GM04504 (cell line): ENCODE measurements around the gene SNUPN.

Experiments
- DNase-seq: peaks from one replicate; pipeline ENCODE4 v3.0.0-alpha.2; 2012; ENCODE audit warnings: low read depth

The SNUPN gene

GRCh38 chr15:75654201-75654907, 28.8 kb upstream of the SNUPN start:
- no peak for DNase-seq

- no peak for DNase-seq
Observed at GRCh38 chr15:75653347-75653913, 27.9 kb upstream of the SNUPN start.

DNA sequence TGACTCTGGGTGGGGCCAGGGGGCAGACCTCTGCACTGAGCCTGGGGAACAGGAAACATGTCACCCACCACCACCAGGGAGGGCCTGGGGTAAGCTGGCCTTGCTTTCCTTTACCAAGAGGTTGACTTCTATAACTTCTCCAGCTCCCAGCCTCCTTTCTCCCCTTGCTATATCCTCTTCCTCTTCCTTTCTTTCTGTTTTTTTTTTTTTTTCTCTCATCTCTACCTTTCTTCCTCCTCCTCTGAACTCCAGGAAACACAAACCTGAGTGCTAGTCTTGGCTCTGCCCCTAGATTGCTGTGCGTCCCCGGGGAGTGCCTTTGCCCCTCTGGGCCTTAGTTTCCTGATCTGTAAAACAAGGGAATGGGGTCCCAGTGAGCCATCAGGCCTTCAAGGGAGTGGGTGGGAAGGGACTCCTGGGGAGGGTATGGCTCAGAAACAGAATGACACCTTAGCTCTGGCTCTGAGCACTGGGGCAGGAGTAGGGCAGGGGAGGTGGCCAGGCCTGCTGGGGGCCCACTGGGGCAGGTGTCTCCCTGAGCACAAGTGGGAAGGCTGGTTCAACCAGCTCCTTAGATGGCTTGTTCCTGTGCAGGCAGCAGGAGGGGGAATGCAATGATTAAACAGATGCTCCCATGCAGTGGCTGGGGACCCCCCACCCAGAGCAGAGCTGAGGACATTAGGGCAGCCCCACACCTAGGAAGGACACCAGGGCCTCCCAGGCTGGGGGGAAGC, 26.5 kb upstream of the SNUPN start:
- no peak for DNase-seq

GRCh38 chr15:75650908-75651809, 25.6 kb upstream of the SNUPN start:
- no peak for DNase-seq

DNA sequence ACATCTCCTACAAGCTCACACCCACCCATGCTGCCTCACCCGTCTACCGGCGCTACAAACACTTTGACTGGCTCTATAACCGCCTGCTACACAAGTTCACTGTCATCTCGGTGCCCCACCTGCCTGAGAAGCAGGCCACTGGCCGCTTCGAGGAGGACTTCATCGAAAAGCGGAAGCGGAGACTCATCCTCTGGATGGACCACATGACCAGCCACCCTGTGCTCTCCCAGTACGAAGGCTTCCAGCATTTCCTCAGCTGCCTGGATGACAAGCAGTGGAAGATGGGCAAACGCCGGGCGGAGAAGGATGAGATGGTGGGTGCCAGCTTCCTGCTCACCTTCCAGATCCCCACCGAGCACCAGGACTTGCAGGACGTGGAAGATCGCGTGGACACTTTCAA, 24.3 kb upstream of the SNUPN start:
- DNase-seq = no peak

DNA sequence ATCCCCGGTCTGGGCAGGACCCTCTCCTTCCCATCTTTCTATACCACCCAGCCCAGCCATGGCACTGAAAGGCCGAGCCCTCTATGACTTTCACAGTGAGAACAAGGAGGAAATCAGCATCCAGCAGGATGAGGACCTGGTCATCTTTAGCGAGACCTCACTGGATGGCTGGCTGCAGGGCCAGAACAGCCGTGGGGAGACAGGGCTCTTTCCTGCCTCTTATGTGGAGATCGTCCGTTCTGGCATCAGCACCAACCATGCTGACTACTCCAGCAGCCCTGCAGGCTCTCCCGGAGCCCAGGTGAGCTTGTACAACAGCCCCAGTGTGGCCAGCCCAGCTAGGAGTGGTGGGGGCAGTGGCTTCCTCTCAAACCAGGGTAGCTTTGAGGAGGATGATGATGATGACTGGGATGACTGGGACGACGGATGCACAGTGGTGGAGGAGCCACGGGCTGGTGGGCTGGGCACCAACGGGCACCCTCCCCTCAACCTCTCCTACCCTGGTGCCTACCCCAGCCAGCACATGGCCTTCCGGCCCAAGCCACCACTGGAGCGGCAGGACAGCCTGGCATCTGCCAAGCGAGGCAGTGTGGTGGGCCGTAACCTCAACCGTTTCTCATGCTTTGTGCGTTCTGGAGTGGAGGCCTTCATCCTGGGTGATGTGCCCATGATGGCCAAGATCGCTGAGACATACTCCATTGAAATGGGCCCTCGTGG, 23.7 kb upstream of the SNUPN start:
- DNase-seq = no peak

GRCh38 chr15:75648156-75649000, 22.9 kb upstream of the SNUPN start:
- DNase-seq = no peak

DNA sequence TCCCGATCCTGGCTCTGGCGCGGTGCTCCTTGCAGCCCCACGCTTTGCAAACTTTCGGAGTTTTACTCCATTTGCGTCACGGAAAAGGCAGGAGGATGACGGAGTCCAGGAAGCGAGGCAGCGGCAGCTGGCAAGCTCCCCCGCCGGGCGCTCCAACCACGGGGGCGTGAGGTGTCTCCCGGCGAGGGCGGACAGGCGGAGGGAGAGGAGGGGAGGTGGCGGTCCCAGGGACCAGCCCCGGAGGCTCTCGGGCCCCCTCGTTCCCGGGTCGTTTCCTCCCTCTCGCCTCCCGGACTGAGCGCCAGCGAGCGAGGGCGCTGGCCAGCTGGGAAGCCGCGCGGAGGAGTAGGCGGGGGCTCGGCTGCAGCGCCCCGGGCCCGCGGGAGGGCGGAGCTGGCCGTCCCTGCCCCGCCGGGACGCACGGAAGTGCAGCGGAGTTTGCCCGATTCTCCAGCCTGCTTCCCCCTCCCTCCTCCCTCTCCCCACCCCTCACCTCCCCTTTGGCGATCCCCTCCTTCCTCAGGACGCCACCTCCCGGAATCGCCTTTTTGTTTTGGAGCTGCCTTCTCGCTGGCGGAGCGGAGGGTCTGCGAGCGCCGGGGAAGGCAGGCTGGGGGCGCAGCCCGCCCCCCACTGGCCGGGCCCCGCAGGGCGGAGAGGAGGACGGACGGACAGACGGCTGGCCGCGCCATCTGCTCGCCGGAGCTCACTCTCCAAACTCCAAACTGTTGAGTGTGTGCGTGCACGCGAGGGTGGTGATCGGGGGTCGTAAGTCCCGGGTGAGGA, 22.0 kb upstream of the SNUPN start, which contains the start of gene SNX33:
TSS of gene SNX33 (plus strand) at position 543 of the 786 bp plus-strand sequence. CDS start 1,191 bp downstream, outside the sequence.
- DNase-seq = peak; percentile 69

DNA sequence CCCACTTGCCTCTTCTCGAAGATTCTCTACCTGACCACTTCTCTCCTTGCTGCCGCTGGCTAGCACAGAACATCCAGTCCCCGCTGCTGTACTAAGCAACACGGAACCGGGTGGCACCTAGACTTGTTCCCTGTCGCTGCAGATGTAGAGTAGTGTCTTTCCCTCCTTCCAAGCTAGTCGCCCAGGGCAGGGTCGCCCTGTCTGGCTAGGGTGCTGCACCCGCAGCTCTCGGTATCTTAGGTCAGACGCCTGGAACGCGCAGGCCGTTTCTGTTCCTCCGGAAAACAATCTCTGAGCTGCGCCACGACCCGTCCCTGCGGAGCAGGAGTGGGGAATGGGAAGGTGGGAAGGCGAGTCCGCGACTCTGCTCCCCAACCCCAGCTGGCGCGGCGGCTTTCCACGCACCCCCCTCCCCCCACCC, 21.4 kb upstream of the SNUPN start:
- DNase-seq = no peak

- DNase-seq = no peak
Observed at GRCh38 chr15:75646112-75646943, 20.8 kb upstream of the SNUPN start.

- no peak for DNase-seq
Observed at GRCh38 chr15:75644376-75644775, 18.9 kb upstream of the SNUPN start.

DNA sequence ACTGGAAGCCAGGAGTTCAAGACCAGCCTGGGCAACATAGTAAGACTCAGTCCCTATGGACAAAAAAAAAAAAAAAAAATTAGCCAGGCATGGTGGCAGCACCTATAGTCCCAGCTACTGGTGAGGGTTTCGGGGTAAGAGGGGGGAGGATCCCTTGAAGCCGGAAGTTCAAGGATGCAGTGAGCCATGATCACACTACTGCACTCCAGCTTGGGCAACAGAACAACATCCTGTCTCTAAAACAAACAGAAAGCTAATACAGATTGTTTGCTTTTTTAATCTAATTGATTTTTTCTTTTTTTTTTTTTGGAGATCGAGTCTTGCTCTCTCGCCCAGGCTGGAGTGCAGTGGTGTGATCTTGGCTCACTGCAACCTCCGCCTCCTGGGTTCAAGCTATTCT, 16.1 kb upstream of the SNUPN start:
- no peak for DNase-seq

DNA sequence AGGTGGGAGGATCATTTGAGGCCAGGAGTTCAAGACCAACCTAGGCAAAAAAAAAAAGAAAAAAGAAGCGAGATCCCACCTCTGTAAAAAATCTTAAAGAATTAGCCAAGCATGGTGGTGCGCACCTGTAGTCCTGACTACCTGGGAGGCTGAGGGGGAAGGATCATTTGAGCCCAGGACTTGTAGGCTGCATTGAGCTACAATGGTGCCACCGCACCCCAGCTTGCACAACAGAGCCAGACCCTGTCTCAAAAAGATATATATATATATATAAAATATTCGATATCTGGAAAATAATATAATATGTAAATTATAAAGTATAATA, 15.6 kb upstream of the SNUPN start:
- no peak for DNase-seq

DNA sequence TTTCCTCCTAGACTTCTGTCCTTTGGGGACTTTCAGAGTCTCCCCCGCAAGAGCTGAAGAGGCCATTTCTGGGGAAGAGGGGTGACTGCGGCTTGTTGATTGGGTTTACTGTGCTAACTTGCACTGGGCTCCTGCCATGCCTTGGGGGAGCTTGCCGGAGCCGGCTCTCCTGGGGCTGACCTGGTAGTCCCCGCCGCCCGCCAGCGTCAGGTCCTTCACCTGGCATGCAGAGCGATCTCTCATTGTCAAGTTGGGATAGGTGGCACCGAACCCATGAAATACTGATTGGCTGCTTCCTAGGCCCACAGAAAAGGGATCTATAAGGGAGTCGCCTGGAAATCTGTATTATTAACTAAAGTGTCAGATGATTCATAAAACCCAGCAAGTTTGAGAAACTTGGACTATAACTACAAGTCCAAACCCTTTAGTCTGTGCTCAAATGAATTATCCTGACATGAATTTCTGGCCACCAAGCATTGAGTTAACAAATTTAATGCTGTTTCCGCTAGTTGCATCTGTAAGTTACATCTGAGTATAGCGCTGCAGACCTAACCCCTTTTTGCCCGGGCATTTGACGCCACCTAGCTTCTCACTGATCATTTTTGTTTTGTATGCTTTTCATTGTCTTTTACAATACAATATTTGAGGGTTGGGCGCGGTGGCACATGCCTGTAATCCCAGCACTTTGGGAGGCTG, 15.1 kb upstream of the SNUPN start:
- no peak for DNase-seq

GRCh38 chr15:75639709-75640482, 14.4 kb upstream of the SNUPN start, which contains the start of gene IMP3:
Gene IMP3 (minus strand): TSS chr15:75640224. CDS start chr15:75640168, 56 bp downstream.
- peak; percentile 94 for DNase-seq

- no peak for DNase-seq
Observed at GRCh38 chr15:75639191-75639708, 13.7 kb upstream of the SNUPN start.
